ENCODE measurements around the gene TRPM2.

- TF ChIP-seq POLR2A (IDR thresholded peaks at IDR 0.05; ENCODE audit: low read depth, low read length) (no peak), CTCF (conservative IDR thresholded peaks at IDR 0.05; ENCODE audit: low read depth, low read length) (no peak), MXI1 (IDR thresholded peaks at IDR 0.05; ENCODE audit: borderline replicate concordance, low read depth, low read length) (no peak), FOS (IDR thresholded peaks at IDR 0.05; ENCODE audit: low read depth, low read length) (no peak), MAFK (IDR thresholded peaks at IDR 0.05; ENCODE audit: low read depth, low read length) (no peak), RCOR1 (IDR thresholded peaks at IDR 0.05; ENCODE audit: insufficient replicate concordance, low read length) (no peak), MAZ (IDR thresholded peaks at IDR 0.05; ENCODE audit: borderline replicate concordance, low read depth, low read length) (no peak), RFX5 (IDR thresholded peaks at IDR 0.05; ENCODE audit: low read depth, low read length) (no peak), RAD21 (IDR thresholded peaks at IDR 0.05; ENCODE audit: low read length) (no peak), CEBPB (IDR thresholded peaks at IDR 0.05; ENCODE audit: low read depth, low read length) (no peak), USF2 (IDR thresholded peaks at IDR 0.05; ENCODE audit: low read depth, low read length) (no peak), BHLHE40 (IDR thresholded peaks at IDR 0.05; ENCODE audit: low read depth, low read length) (no peak), ELK1 (IDR thresholded peaks at IDR 0.05; ENCODE audit: borderline replicate concordance, low read depth, low read length) (no peak), CHD1 (IDR thresholded peaks at IDR 0.05; ENCODE audit: low read depth, low read length) (no peak)
Measured at GRCh38 chr21:44390886-44391285, 37.5 kb downstream of the TRPM2 start.

Data from IMR-90 (cell line).